Ecto neural progenitor cell (in vitro differentiated cells): ENCODE measurements around the gene ACADVL.
"Not testable (repeated sequence)": the region's sequence is repeated elsewhere in the genome, so short reads cannot be mapped to it uniquely, and the experiment has no call there.

ENCODE experiments used
- DNase-seq: peaks from one replicate; pipeline ENCODE4 v3.0.0-alpha.2; 2018; ENCODE audit warnings: low spot score

ACADVL gene

GRCh38 chr17:7219812-7220592 lies at the start of gene ACADVL, which contains the start of gene DLG4:
Gene ACADVL, plus strand, starts transcription at chr17:7219938. Its CDS starts 47 bp downstream, at chr17:7219985.
Gene DLG4, minus strand, starts transcription at chr17:7219836.
- peak; percentile 93 for DNase-seq

- DNase-seq, result not testable (repeated sequence)
Measured at GRCh38 chr17:7172522-7173191, 47.1 kb upstream of the ACADVL start.

- peak; percentile 90 for DNase-seq
Measured at GRCh38 chr17:7173687-7174602, 45.8 kb upstream of the ACADVL start.

DNA sequence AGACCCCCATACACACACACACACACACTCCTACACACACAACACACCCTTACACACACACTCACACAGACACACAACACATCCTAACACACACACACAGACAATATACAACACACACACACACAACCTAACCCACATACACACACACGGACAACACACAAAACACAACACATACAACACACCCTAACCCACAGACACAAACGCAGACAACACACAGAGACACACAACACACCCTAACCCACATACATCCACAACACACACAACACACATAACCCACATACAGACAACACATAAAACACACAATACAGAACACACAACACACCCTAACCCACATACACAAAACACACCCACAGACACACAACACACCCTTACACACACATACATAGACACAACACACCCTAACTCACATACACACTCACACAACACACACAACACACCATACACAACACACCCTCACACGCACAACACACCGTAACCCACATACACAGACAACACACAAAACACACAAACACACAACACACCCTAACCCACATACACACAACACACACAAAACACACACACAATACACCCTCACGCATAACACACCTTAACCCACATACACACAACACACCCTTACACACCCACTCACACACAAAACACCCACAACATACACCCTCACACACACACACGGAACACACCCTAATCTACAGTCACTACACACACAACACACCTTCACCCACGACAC lies 45.0 kb upstream of the ACADVL start:
- peak; percentile 46 for DNase-seq

DNA sequence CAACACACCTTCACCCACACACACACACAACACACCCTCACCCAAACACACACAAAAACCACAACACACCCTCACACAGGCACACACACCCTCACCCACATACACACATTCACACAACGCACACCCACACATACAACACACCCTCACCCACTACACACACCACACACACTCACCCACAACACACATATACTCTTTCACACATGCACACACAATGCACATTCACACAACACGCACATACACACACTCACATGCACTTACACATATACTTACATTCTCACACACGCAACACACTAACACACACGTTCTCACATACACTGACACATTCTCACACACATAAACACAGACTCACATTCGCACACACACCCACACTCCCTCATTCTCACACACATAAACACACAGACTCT lies 44.4 kb upstream of the ACADVL start:
- no peak for DNase-seq

GRCh38 chr17:7176107-7176840 lies 43.5 kb upstream of the ACADVL start:
- DNase-seq, result no peak

DNA sequence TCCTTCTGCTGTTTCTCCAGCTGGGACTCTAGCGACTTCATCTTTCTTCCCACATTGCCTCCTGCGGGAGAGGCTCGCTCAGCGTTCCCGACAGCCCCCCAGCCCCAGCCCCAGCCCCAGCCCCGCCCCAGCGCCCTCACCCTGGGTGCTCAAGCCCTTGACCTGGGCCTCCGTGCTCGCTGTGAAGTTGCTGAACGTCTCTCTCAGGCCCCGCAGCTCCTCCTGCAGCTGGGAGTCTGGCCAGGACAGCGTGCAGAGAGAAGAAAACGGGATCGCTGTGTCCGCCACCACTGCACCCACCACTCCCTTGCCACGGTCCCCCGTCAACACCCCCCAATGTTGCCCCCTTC lies 42.9 kb upstream of the ACADVL start:
- no peak for DNase-seq

- DNase-seq, result peak; percentile 95
Measured at GRCh38 chr17:7177191-7177953, 42.4 kb upstream of the ACADVL start.

DNA sequence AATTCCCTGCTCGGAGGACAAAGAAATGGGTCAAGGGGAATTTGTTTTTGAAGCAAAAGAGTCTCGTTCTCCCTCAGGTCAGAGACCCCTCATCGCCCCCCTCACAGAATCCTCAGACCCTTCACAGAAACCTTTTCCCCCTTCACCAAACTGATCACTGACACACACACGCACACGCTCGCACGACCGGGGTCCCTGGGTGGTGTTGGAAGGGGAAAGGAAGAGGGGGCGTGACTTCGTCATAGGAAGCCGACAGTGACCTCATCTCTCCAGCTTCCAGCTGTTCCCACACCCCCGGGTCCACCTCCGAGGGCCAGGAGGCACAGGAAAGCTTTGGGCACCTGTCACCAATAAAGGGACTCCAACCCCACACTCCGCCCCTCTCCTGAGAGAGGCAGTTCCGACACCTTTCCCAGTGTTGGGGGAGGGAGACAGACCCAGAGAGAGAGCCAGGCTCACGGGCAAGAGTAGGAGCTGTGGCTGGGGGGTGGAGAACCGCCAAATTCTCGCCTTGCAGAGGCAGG lies 41.7 kb upstream of the ACADVL start:
- DNase-seq, result peak; percentile 69

DNA sequence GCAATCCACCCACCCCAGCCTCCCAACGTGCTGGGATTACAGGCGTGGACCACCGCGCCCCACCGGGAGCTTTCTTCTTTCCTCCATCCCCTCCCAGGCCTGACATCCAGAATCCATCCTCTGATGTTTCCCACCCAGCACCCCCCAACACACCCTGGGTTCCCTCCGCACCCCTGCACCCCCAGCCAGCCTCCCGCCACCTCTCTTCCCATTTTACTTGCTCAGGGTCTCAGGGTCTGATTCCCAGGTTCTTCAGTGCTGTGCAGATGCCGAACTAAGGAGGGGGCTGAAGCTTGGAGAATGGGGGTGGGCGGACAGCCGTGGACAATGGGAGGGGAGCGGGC lies 40.8 kb upstream of the ACADVL start:
- DNase-seq, result no peak

- DNase-seq, result no peak
Measured at GRCh38 chr17:7179317-7180254, 40.2 kb upstream of the ACADVL start, which contains the start of gene ASGR1. Gene ASGR1, minus strand, starts transcription at chr17:7179370. Its CDS starts 807 bp downstream, at chr17:7178563.

- DNase-seq, result not testable (repeated sequence)
Measured at GRCh38 chr17:7182101-7182500, 37.6 kb upstream of the ACADVL start.

DNA sequence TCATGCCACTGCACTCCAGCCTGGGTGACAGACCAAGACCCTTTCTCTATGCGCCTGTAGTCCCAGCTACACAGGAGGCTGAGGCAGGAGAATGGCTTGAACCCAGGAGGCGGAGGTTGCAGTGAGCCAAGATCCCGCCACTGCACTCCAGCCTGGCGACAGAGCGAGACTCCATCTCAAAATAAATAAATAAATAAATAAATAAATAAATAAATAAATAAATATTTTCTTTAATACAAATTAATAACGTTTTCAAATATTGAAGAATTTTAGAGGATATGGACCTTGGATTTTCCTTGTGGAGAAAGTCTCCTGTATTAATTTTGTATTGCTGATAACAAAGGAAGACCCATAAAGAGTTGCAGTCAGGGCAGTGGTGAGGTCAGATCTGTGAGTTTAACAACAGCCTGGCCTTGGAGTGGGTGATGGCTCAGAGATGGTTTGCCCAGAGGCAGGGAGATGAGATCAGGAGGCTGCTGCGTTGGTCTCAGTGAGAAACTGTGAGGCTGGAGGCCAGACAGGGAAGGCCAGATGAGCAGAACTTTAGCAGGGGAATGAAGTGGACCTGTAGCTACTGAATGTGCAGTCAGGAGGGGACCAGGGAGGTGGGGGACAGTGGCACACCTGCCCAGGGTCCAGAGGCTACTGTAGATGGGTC lies 36.2 kb upstream of the ACADVL start:
- DNase-seq, result no peak

DNA sequence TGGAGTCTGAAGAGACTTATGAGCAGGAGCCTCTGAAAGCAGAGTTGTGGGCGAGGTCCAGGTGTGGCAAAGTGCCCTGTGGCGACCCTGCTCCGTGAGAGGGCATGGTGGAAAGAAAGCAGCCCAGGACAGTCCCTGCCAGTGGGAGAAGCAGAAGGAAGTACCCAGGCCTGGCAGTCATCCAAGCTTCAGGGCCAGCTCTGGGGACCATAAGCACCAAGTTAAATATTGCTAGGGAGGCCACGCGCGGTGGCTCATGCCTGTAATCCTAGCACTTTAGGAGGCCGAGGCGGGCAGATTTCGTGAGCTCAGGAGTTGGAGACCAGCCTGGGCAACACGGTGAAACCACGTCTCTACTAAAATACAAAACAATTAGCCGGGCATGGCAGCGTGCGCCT lies 35.6 kb upstream of the ACADVL start:
- no peak for DNase-seq

GRCh38 chr17:7184647-7185046 lies 35.1 kb upstream of the ACADVL start:
- DNase-seq, result no peak

DNA sequence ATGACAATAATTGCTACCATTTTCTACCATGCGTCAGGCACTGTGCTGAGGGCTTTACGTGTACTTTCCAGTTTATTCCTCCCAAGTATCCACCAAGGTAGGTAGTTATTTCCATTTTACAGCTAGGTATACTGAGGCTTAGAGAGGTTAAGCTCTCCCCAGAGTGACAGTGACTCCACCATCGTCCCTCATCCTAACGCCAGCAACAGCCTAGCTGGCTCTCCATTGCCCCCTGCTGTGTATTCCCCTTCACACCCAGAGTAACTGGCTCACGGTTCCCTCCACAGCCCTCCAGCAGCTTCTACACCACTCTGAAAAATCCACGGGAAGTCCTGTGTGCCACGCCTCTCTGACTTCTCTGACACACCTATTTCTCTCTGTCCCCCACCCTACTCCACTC lies 33.5 kb upstream of the ACADVL start:
- DNase-seq, result no peak

GRCh38 chr17:7190276-7190917 lies 29.3 kb upstream of the ACADVL start:
- DNase-seq, result no peak

DNA sequence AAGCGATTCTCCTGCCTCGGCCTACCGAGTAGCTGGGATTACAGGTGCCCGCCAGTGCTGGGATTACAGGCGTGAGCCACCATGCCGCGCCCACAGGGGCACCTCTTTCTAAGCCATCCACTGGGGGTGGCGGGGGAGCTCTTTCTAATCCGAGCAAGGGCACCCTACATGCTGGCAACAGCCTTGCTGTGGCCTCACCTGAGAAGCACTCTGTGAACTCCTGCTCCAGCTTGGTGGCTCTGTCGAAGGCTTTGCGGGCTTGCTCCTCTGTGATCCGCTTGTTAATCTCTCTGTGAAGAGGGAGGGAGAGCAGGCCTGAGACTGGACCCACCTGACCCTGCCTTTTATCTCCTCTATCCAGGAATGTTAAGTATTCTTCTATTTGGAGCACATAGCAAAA lies 28.7 kb upstream of the ACADVL start:
- no peak for DNase-seq
